ENCODE results near the gene ZBED1. TPM values are rescaled to one million over a fixed set of nuclear protein-coding genes. Genes with fewer than 3 reads are reported as not detected.

The ZBED1 gene
- total and polyA plus RNA-seq, 4 donors, result 15.9 to 49.0 (median 26.9) TPM

DNA sequence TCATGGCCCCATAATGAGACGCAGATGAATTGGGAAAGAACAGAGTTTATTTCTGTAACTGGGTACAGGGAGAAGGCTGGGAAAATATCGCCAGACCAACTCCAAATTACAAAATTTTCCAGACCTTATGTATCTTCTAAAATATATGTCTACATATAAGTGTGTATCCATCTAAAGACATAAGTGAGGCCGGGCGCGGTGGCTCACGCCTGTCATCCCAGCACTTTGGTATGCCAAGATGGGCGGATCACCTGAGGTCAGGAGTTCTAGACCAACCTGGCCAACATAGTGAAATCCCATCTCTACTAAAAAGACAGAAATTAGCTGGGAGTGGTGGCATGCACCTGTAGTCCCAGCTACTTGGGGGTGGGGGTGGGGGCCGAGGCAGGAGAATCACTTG is 11.7 kb upstream of the ZBED1 start:
- H3K27me3 ChIP-seq (ENCODE audit: control insufficient read depth in 4 of 4, insufficient read depth in 4 of 4, low read length in 3 of 4), result no peaks in the 10 kb centered on the region
- H3K9me3 ChIP-seq (ENCODE audit: control insufficient read depth in 4 of 4, low read length in 3 of 4), result no peaks in the 10 kb centered on the region
- H3K4me1 ChIP-seq (ENCODE audit: control insufficient read depth in 4 of 4, insufficient read depth in 4 of 4, low read length in 3 of 4), result no peaks in the 10 kb centered on the region
- DNase-seq (ENCODE audit: low spot score), result no peak
- no peak overlapping the region for H3K9ac ChIP-seq (ENCODE audit: low read depth in 1 of 2, low read length in 2 of 2)
- WGBS, result 95% methylated on average over 8 of the region's 8 CpGs
- no peaks in the 10 kb centered on the region for H3K36me3 ChIP-seq (ENCODE audit: control insufficient read depth in 4 of 4, insufficient read depth in 3 of 4, low read depth in 1 of 4, low read length in 3 of 4)
- TF ChIP-seq, protein P1, sequence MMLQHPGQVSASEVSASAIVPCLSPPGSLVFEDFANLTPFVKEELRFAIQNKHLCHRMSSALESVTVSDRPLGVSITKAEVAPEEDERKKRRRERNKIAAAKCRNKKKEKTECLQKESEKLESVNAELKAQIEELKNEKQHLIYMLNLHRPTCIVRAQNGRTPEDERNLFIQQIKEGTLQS (IDR thresholded peaks at IDR 0.05), result no peak
- TF ChIP-seq HNF4A (conservative IDR thresholded peaks at IDR 0.05) (no peak), RXRA (IDR thresholded peaks at IDR 0.05) (no peak), RAD21 (IDR thresholded peaks at IDR 0.05) (no peak), SP1 (IDR thresholded peaks at IDR 0.05) (no peak), NR2F2 (IDR thresholded peaks at IDR 0.05) (no peak), HNF4G (IDR thresholded peaks at IDR 0.05) (no peak), FOXA1 (IDR thresholded peaks at IDR 0.05) (no peak), EGR1 (IDR thresholded peaks at IDR 0.05; ENCODE audit: low read depth in 2 of 2) (no peak), FOXA2 (IDR thresholded peaks at IDR 0.05) (no peak), YY1 (IDR thresholded peaks at IDR 0.05) (no peak), GABPA (IDR thresholded peaks at IDR 0.05 in 1 of 2, conservative IDR thresholded peaks at IDR 0.05 in 1 of 2) (no peak)
- TF ChIP-seq, protein P2, sequence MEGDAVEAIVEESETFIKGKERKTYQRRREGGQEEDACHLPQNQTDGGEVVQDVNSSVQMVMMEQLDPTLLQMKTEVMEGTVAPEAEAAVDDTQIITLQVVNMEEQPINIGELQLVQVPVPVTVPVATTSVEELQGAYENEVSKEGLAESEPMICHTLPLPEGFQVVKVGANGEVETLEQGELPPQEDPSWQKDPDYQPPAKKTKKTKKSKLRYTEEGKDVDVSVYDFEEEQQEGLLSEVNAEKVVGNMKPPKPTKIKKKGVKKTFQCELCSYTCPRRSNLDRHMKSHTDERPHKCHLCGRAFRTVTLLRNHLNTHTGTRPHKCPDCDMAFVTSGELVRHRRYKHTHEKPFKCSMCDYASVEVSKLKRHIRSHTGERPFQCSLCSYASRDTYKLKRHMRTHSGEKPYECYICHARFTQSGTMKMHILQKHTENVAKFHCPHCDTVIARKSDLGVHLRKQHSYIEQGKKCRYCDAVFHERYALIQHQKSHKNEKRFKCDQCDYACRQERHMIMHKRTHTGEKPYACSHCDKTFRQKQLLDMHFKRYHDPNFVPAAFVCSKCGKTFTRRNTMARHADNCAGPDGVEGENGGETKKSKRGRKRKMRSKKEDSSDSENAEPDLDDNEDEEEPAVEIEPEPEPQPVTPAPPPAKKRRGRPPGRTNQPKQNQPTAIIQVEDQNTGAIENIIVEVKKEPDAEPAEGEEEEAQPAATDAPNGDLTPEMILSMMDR (IDR thresholded peaks at IDR 0.05; ENCODE audit: low read depth, low read length, missing input control), result no peak
- TF ChIP-seq, protein P3, sequence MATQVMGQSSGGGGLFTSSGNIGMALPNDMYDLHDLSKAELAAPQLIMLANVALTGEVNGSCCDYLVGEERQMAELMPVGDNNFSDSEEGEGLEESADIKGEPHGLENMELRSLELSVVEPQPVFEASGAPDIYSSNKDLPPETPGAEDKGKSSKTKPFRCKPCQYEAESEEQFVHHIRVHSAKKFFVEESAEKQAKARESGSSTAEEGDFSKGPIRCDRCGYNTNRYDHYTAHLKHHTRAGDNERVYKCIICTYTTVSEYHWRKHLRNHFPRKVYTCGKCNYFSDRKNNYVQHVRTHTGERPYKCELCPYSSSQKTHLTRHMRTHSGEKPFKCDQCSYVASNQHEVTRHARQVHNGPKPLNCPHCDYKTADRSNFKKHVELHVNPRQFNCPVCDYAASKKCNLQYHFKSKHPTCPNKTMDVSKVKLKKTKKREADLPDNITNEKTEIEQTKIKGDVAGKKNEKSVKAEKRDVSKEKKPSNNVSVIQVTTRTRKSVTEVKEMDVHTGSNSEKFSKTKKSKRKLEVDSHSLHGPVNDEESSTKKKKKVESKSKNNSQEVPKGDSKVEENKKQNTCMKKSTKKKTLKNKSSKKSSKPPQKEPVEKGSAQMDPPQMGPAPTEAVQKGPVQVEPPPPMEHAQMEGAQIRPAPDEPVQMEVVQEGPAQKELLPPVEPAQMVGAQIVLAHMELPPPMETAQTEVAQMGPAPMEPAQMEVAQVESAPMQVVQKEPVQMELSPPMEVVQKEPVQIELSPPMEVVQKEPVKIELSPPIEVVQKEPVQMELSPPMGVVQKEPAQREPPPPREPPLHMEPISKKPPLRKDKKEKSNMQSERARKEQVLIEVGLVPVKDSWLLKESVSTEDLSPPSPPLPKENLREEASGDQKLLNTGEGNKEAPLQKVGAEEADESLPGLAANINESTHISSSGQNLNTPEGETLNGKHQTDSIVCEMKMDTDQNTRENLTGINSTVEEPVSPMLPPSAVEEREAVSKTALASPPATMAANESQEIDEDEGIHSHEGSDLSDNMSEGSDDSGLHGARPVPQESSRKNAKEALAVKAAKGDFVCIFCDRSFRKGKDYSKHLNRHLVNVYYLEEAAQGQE (IDR thresholded peaks at IDR 0.05), result no peak
- TF ChIP-seq, protein P4, sequence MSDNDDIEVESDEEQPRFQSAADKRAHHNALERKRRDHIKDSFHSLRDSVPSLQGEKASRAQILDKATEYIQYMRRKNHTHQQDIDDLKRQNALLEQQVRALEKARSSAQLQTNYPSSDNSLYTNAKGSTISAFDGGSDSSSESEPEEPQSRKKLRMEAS (IDR thresholded peaks at IDR 0.05), result no peak
- no peak overlapping the region for H3K27ac ChIP-seq (ENCODE audit: low read depth in 1 of 2, low read length in 2 of 2)
- no peak overlapping the region for H3K4me3 ChIP-seq (ENCODE audit: low read depth in 1 of 3, low read length in 3 of 3)

DNA sequence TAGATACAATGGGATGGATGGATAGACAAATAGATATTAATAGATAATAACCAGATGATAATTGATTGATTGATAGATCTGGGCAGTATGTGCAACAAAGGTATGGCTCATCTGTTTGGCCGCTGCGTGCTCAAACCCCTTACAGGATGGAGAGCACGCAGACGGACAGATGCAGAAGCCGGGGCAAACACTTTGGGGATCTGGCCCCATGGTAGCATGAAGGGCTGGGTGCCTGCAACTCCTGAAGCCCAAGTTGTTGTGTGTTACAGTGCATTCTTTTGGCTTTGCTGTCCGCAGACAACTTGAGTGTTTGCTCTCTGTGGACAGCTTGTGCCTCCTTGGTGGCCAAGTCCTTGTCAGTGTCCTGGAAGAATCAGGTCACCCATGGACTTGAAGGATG is 10.6 kb upstream of the ZBED1 start:
- Histone ChIP-seq H3K27ac (ENCODE audit: low read depth in 1 of 2, low read length in 2 of 2) (no peak overlapping the region), H3K9ac (ENCODE audit: low read depth in 1 of 2, low read length in 2 of 2) (no peak overlapping the region), H3K36me3 (ENCODE audit: control insufficient read depth in 4 of 4, insufficient read depth in 3 of 4, low read depth in 1 of 4, low read length in 3 of 4) (no peaks in the 10 kb centered on the region), H3K9me3 (ENCODE audit: control insufficient read depth in 4 of 4, low read length in 3 of 4) (no peaks in the 10 kb centered on the region), H3K4me1 (ENCODE audit: control insufficient read depth in 4 of 4, insufficient read depth in 4 of 4, low read length in 3 of 4) (no peaks in the 10 kb centered on the region), H3K27me3 (ENCODE audit: control insufficient read depth in 4 of 4, insufficient read depth in 4 of 4, low read length in 3 of 4) (no peaks in the 10 kb centered on the region), H3K4me3 (ENCODE audit: low read depth in 1 of 3, low read length in 3 of 3) (no peak overlapping the region)
- no peak for TF ChIP-seq HNF4A (conservative IDR thresholded peaks at IDR 0.05)
- TF ChIP-seq JUND (IDR thresholded peaks at IDR 0.05), result no peak
- TF ChIP-seq RAD21 (IDR thresholded peaks at IDR 0.05), result no peak
- TF ChIP-seq, protein P1 (IDR thresholded peaks at IDR 0.05), result no peak
- TF ChIP-seq, protein P3 (IDR thresholded peaks at IDR 0.05), result no peak
- TF ChIP-seq TAF1 (conservative IDR thresholded peaks at IDR 0.05), result no peak
- no peak for TF ChIP-seq FOXA2 (IDR thresholded peaks at IDR 0.05)
- no peak for DNase-seq (ENCODE audit: low spot score)
- WGBS, result 98% methylated on average over 6 of the region's 6 CpGs
